Urinary bladder (tissue), 4 donors: ENCODE measurements around the gene ACOX2. TPM values are rescaled to one million over a fixed set of nuclear protein-coding genes. Genes with fewer than 3 reads are reported as not detected.

Source experiments
- DNase-seq: peaks from one replicate; pipeline ENCODE4 v3.0.0-alpha.2; 2015; ENCODE audit errors: extremely low spot score
- H3K27ac ChIP-seq: one replicate; pipeline ENCODE4 v1.5.1; 2013; ENCODE audit warnings: low read depth, mild to moderate bottlenecking, moderate library complexity
- H3K36me3 ChIP-seq: one replicate; pipeline ENCODE4 v1.6.1; 2013; ENCODE audit warnings: mild to moderate bottlenecking, moderate library complexity; ENCODE audit not compliant: insufficient read depth
- H3K4me1 ChIP-seq: one replicate; pipeline ENCODE4 v1.6.1; 2013; ENCODE audit warnings: mild to moderate bottlenecking, moderate library complexity; ENCODE audit not compliant: insufficient read depth
- H3K4me3 ChIP-seq: one replicate; pipeline ENCODE4 v1.5.1; 2013; ENCODE audit warnings: low read depth, low read length
- WGBS: extraction: QIAGEN DNeasy Blood & Tissue Kit; methylation state at CpG from one replicate; pipeline ENCODE4 v1.1.7; 2013; 5-methylcytosine and 5-hydroxymethylcytosine counted together
- polyA plus RNA-seq: library from polyadenylated mRNA; stranded (reverse); fragments of 200-250 nt; gene quantifications from one replicate; pipeline ENCODE4 v1.2.3, GENCODE V29; 2013
- total RNA-seq: library from RNA; depleted of rRNA; stranded (reverse); fragments of >200 nt; gene quantifications from one replicate; pipeline ENCODE4 v1.2.3, GENCODE V29; 2014
- donor health status: healthy with polysubstance abuse.
- donor health status: healthy.

ACOX2 gene
- total and polyA plus RNA-seq, 2 donors = 25.7 to 28.8 TPM

DNA sequence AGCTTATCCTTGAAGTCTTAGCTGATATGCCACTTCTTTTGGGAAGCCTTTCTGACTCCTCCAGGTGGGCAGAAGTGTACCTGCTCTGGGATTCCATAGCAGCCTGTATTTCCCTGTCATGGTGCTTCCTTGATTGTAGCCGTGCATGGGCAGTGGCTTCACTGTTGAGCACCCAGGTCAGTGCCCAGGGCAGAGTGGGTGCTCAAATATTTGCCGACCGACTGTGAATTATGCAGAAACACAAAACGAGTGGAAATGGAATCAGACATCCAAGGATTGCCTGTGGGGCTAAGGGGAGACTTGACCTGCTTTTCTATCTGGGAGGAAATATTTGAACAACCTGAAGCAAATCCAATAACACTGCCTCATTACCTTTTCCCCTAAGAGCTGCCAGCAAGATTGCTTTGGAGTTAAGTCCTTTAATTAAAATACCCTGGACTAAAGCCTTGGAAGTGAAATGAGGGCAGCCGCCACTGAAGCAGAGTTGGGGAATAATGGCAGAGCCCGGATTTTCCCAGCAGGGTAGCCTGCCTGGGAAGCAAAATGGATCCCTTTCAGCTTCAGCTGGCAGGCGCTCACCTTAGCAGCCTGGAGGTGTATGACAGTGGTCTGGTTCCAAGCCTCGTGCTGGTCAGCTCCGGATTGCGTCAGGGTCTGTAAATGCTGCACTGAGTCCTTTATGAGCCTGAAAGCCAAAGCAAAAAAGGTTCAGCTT, 14.9 kb downstream of the ACOX2 start:
- WGBS = 74% methylated on average over 10 of the region's 10 CpGs
- no peak for DNase-seq
- Histone ChIP-seq H3K27ac (no peak overlapping the region), H3K4me3 (no peak overlapping the region), H3K36me3 (no peaks in the 10 kb centered on the region), H3K4me1 (no peaks in the 10 kb centered on the region)

DNA sequence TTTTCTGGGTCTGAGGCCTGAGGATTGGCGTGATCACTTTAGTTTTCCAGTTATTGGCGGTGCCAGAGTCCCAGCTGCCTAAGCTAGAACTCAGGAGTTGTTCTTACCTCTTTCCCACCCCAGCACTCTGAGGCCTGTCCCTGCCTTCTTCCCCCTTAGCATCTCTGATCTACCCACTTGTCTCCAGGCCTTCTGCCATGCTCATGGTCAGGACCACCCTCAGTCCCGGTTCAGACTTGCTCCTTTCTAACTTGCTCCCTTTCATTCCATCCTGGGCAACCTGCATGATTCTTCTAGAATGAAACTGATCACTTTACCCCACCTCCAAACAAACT, 15.7 kb downstream of the ACOX2 start:
- Histone ChIP-seq H3K4me1 (no peaks in the 10 kb centered on the region), H3K4me3 (no peak overlapping the region), H3K27ac (no peak overlapping the region), H3K36me3 (no peaks in the 10 kb centered on the region)
- 97% methylated on average over 3 of the region's 3 CpGs for WGBS
- no peak for DNase-seq

DNA sequence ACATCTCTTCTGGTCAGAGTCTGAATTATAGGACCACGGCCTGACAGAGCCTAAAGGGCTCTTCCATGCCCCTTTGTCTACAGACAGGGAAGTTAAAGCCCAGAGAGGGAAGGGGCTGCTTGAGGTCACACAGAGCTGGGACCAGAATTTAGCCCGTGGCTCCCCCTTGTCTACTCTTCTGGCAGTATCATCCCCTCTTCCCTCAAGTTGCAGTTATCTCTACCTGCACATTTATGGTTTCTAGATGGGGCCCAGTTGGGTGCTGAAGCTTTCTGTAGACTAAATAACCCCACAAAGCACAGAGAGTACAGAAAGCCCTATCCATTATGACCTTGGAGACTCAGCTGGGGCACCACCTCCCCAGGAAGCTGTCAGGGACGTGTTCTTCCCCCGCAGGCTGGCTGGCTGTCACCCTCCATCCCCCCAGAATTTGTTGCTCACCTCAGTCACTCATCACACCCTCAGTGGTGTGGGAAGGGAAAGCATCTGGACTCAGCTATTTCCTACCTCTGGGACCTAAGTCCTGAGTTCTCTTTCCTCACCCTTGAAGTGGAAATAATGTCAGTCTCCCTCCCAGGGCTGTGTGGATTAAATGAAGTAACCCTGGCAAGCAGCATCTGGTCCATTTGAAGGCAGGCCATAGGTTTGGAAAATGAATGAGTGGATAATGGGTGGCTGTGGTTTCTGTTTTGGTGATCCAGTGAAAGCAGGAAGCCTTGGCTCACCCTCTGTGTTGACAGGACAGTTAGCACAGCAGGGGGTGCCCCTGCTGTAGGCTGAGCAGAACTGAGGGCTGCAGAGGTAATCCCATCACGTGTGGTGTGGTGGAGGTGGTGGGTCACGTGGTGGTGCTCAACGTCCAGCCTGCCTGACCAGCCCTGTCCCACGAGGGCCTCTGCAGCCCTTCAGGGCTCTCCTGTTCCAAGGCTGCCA, 16.3 kb downstream of the ACOX2 start:
- 56% methylated on average over 8 of the region's 8 CpGs for WGBS
- Histone ChIP-seq H3K36me3 (no peaks in the 10 kb centered on the region), H3K27ac (no peak overlapping the region), H3K4me3 (no peak overlapping the region), H3K4me1 (no peaks in the 10 kb centered on the region)
- no peak for DNase-seq

GRCh38 chr3:58519668-58520402, 17.2 kb downstream of the ACOX2 start:
- Histone ChIP-seq H3K36me3 (no peaks in the 10 kb centered on the region), H3K4me1 (no peaks in the 10 kb centered on the region), H3K27ac (no peak overlapping the region), H3K4me3 (no peak overlapping the region)
- no peak for DNase-seq
- WGBS = 90% methylated on average over 6 of the region's 6 CpGs

GRCh38 chr3:58518291-58518789, 18.6 kb downstream of the ACOX2 start:
- 33% methylated on average over 3 of the region's 3 CpGs for WGBS
- Histone ChIP-seq H3K27ac (no peak overlapping the region), H3K4me3 (no peak overlapping the region), H3K36me3 (no peaks in the 10 kb centered on the region), H3K4me1 (no peaks in the 10 kb centered on the region)
- no peak for DNase-seq

DNA sequence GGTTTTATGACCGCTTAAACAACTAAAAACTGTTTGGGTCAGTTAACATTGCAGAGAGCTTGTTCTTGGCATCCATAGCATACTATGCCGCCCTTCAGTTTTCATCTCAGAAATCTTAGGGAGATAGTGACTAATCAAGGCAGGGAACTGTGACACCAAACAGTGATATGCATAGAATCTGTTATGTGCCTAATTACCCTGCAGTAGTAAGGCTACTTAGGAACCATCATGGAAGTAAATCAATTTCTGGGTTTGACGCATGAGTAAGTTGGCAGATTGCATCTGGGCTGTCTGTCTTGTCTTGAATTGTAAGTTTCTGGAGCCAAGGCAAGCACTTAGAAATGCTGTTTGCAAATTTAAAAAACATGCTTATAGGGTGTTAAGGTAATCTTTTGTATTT, 22.6 kb downstream of the ACOX2 start:
- no peaks in the 10 kb centered on the region for H3K4me1 ChIP-seq
- no peak for DNase-seq
- no peak overlapping the region for H3K27ac ChIP-seq
- H3K36me3 ChIP-seq = no peaks in the 10 kb centered on the region
- 94% methylated on average over 3 of the region's 3 CpGs for WGBS
- no peak overlapping the region for H3K4me3 ChIP-seq

DNA sequence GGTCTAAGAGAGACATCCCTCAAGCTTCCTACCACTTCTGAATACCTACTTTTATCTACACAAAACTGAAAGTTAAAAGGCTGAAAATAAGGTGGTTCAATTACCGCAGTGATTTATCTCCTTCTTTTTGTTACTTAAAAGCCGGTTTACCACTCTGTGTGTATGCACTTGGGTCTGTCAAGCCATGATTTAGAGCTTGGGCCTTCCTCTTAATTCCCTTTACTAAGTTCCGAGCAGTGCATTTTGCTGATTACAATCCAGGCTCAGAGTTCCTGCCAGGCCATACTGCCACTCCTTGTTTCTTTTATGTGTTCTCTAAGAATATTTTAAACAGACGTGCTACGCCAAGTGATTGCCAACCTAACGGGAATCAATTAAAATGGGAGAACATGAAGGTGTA, 28.6 kb downstream of the ACOX2 start:
- Histone ChIP-seq H3K27ac (no peak overlapping the region), H3K4me3 (no peak overlapping the region), H3K4me1 (no peaks in the 10 kb centered on the region), H3K36me3 (no peaks in the 10 kb centered on the region)
- 62% methylated on average over 6 of the region's 6 CpGs for WGBS
- no peak for DNase-seq

DNA sequence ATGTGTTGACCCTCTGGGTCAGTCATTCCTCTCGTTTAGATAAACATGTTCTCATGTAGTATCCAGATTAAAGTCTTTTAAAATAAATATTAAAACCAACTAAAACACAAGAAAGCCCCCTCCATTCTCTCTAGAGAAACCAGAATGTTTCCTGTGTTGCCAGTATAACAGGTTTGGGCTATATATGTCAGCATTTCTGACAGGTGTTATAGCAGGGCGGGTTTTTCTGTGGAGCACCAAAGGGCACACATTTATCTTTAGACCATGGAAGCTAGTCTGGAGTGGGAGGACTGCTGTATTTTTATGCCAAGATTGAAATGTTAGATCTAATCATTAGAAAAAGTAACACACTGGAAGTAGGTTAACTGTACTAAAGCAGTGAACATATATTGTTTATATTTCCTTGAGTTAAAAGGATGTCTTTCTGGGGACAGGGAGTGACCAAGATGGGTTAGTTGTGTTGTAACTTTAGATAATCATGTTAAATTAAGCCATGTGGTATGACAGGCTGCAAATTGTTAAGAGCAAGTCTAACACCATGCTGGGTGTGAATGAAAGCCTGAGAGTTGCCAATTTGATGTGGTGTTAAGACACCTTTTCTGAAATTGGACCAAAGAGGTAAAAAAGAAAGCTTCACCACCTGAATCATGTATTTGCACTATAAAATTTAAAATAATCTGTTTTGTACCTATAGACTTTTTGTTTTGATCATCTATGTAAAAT, 29.5 kb downstream of the ACOX2 start:
- Histone ChIP-seq H3K36me3 (no peaks in the 10 kb centered on the region), H3K4me3 (no peak overlapping the region), H3K4me1 (no peaks in the 10 kb centered on the region), H3K27ac (no peak overlapping the region)
- 59% methylated on average over 2 of the region's 2 CpGs for WGBS
- DNase-seq = no peak

- H3K36me3 ChIP-seq = no peaks in the 10 kb centered on the region
Observed at GRCh38 chr3:58502872-58503271, 34.1 kb downstream of the ACOX2 start.

DNA sequence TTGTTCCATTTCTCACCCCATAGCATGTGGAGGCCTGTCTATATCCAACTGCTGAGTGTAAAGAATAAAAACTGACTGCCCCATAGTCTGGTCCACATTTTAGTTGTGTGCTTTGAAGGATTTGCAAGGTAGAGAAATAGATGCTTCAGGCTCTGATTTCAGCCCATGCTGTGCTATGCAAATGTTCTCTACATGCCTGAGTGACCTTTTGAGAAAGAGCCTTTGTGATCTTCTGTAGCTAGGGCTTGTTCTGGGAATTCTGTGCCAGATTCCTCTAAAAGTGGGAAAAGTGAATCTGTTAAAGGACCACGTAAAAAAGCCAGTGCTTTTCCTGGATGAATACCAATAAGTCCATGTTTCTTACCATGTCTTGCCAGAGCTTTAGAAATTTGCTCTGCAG, 39.9 kb downstream of the ACOX2 start:
- Histone ChIP-seq H3K27ac (no peak overlapping the region), H3K36me3 (no peaks in the 10 kb centered on the region), H3K4me3 (no peak overlapping the region), H3K4me1 (no peaks in the 10 kb centered on the region)
- 13% methylated on average over 1 of the region's 1 CpG for WGBS
- DNase-seq = no peak

More at GRCh38 chr3:58502872-58503271, 34.1 kb downstream of the ACOX2 start:
- Histone ChIP-seq H3K4me1 (no peaks in the 10 kb centered on the region), H3K4me3 (no peak overlapping the region), H3K27ac (no peak overlapping the region)
- no peak for DNase-seq
- 63% methylated on average over 1 of the region's 1 CpG for WGBS

GRCh38 chr3:58496206-58496857, 40.7 kb downstream of the ACOX2 start:
- H3K27ac ChIP-seq = no peak overlapping the region
- no peaks in the 10 kb centered on the region for H3K36me3 ChIP-seq
- no peak overlapping the region for H3K4me3 ChIP-seq
- DNase-seq = no peak
- no peaks in the 10 kb centered on the region for H3K4me1 ChIP-seq
- WGBS = 50% methylated on average over 5 of the region's 5 CpGs

DNA sequence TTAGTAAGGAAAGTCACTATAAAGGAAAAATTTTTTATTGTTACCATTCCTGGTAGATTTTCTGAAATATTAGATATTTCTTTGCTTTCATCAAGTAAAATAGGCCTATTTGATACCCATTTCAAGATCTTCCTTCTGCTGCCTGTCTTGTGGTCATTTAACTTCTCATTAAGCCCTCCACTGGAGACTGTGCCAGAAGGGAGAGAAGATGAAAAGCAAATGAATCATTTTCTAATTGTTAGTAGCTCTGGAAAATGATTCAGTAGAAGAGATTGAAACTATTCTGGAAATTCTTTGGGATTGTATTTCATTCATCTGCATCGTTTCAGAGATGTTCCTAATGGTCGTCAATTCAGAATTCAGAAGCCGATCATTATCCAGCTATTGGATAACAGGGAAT, 41.9 kb downstream of the ACOX2 start:
- no peaks in the 10 kb centered on the region for H3K4me1 ChIP-seq
- H3K36me3 ChIP-seq = no peaks in the 10 kb centered on the region
- no peak for DNase-seq
- WGBS = 80% methylated on average over 3 of the region's 3 CpGs
- no peak overlapping the region for H3K27ac ChIP-seq
- no peak overlapping the region for H3K4me3 ChIP-seq

GRCh38 chr3:58494107-58494506, 42.9 kb downstream of the ACOX2 start:
- no peaks in the 10 kb centered on the region for H3K36me3 ChIP-seq
- H3K4me3 ChIP-seq = no peak overlapping the region
- H3K4me1 ChIP-seq = no peaks in the 10 kb centered on the region
- no peak for DNase-seq
- no peak overlapping the region for H3K27ac ChIP-seq
- 37% methylated on average over 3 of the region's 3 CpGs for WGBS
